Activated naive CD4-positive, alpha-beta T cell treated with anti-CD3 and anti-CD28 coated beads for 36 hours (primary cell): ENCODE results near the gene LCE3B. TPM values are rescaled to one million over a fixed set of nuclear protein-coding genes. Genes with fewer than 3 reads are reported as not detected.
"Not testable (repeated sequence)": the region's sequence is repeated elsewhere in the genome, so short reads cannot be mapped to it uniquely, and the experiment has no call there.

Experiments
- CTCF ChIA-PET: fragments of 350-600 bp; sonication (Branson Sonifier 250); formaldehyde crosslinking; loops from one replicate; lab custom pipeline; 2021; ENCODE audit warnings: antibody characterized with exemption; lab: Charles Lee
- DNase-seq: peaks from one replicate; pipeline ENCODE4 v3.0.0-alpha.2; 2020
- H3K27ac Mint-ChIP-seq: one replicate; pipeline ENCODE4 v1.8.0; 2021; ENCODE audit warnings: mild to moderate bottlenecking, mixed read lengths
- H3K27me3 Mint-ChIP-seq: one replicate; pipeline ENCODE4 v1.8.0; 2021; ENCODE audit warnings: low read depth, mixed read lengths
- H3K36me3 Mint-ChIP-seq: one replicate; pipeline ENCODE4 v1.8.0; 2021; ENCODE audit warnings: low read depth, mixed read lengths
- H3K4me1 Mint-ChIP-seq: one replicate; pipeline ENCODE4 v1.8.0; 2021; ENCODE audit warnings: low read depth, mixed read lengths
- H3K4me3 Mint-ChIP-seq: one replicate; pipeline ENCODE4 v1.8.0; 2021; ENCODE audit warnings: mild to moderate bottlenecking, moderate library complexity, mixed read lengths
- H3K9me3 Mint-ChIP-seq: one replicate; pipeline ENCODE4 v1.8.0; 2021; ENCODE audit warnings: mixed read lengths
- intact Hi-C: fragments of 100-400 bp; cut with micrococcal nuclease; formaldehyde crosslinking; loops from one replicate; pipeline ENCODE4 v1.15.1; 2023
- total RNA-seq, 2 experiments: library from RNA; stranded (reverse); gene quantifications; one replicate each; pipeline ENCODE4 v1.2.3, GENCODE V29; 2021

The LCE3B gene, protein sequence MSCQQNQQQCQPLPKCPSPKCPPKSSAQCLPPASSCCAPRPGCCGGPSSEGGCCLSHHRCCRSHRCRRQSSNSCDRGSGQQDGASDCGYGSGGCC
- not detected for total RNA-seq

DNA sequence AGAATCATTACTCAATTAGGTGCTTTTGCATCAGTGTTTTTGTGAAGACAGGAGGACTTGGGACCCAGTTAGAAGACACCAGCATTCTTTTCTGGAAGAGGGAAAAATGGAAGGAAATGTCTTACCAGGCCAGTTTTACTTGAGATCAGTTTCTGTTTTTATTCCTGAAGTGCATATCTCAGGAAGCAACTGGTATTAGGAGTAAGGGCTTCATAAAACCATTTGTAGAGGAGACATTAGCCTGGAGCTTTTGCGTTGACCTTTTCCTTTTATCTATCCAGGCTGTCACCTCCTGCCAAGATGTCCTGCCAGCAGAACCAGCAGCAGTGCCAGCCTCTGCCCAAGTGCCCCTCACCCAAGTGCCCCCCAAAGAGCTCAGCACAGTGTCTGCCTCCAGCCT is at the start of gene LCE3B:
LCE3B (plus strand) TSS at position 301 of the 400 bp plus-strand sequence; CDS start at position 301, 0 bp downstream.
- Mint-ChIP-seq H3K4me3 (no peak within 1 kb of the TSS), H3K27ac (no peak within 1 kb of the TSS), H3K4me1 (no peaks in the 10 kb centered on the region), H3K36me3 (no peaks in the 10 kb centered on the region), H3K27me3 (no peaks in the 10 kb centered on the region), H3K9me3 (peaks cover 3% of the 10 kb centered on the region)
- no peak for DNase-seq
- intact Hi-C loops = no loop called here
- CTCF ChIA-PET = no interaction called here

DNA sequence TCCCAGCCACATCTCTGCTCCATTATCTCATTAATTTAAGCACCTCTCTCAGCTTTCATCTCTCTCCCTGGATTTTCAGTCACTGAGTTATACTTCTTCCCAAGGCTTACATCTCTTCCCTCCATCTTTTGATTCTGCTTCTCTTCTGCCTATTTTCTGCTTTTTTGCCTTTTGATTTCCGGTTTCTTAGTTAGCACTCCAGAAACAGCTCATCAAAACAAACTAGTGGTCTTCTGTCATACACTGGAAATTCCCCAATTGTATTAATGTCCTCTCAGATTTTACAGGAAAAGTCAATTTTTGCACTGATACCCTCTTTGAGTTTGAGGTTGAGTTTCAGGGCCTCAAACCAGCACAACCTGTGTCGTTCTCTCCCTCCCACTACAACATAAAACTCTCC is 48.5 kb upstream of the LCE3B start:
- Mint-ChIP-seq H3K4me1 (no peaks in the 10 kb centered on the region), H3K4me3 (no peak overlapping the region), H3K27me3 (peaks cover 3% of the 10 kb centered on the region), H3K27ac (no peak overlapping the region), H3K36me3 (no peaks in the 10 kb centered on the region), H3K9me3 (peaks cover 6% of the 10 kb centered on the region)
- CTCF ChIA-PET = no interaction called here
- intact Hi-C loops = no loop called here
- DNase-seq = no peak

DNA sequence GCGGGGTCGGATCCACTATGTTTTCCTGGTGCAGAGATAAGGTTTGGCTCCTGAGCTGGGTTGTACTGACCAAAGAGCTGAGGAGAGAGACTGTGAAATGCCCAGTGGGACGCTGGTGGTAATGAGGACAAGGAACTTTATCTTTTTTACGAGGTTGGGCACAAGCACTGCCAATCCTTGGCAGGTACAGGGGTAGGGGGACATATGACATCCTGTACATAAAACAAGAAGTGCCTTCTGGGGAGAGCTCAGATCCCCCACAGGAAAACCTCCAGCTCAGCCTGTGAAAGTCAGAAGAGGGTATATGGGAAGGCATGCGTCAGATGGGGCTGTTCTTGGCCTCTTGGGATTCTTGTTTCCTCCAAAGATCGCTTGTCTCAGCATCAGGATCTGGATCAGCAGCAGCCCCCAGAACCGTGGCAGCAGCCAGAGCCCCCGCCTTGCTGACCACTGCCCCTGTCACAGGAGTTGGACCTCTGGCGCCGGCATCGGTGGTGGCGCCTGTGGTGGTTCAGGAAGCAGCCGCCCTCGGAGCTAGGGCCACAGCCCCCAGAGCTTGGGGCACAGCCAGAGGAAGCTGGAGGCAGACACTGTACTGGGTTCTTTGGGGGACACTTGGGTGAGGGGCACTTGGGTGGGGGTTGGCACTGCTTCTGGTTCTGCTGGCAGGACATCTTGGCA is 47.9 kb upstream of the LCE3B start:
- DNase-seq = no peak
- no peaks in the 10 kb centered on the region for H3K4me1 Mint-ChIP-seq
- no peaks in the 10 kb centered on the region for H3K36me3 Mint-ChIP-seq
- no peak overlapping the region for H3K4me3 Mint-ChIP-seq
- peaks cover 6% of the 10 kb centered on the region for H3K9me3 Mint-ChIP-seq
- no peak overlapping the region for H3K27ac Mint-ChIP-seq
- CTCF ChIA-PET = no interaction called here
- peaks cover 3% of the 10 kb centered on the region for H3K27me3 Mint-ChIP-seq
- intact Hi-C loops = no loop called here

DNA sequence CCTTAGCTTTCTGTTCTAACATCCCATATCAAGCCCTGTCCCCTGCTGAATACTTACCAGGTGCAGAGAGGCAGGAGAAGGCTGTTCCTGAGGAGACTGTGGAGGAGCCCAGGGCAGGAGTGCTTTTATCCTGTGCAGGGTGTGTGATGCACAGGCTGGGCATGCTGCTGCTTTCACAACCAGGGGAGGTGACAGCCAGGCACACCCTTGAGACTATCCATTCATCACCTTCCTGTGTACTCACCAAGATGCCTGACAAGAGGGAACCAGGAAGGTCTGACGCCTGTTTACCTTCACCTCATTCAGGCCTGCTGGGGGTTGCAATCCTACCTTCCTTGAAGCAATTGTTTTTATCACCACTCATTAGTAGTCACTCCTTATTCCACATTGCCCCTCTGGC is 46.9 kb upstream of the LCE3B start, which contains the start of gene LCE3E:
LCE3E (minus strand) TSS at position 100 of the 400 bp plus-strand sequence. CDS start 572 bp downstream, outside the sequence.
- peaks cover 8% of the 10 kb centered on the region for H3K27me3 Mint-ChIP-seq

DNA sequence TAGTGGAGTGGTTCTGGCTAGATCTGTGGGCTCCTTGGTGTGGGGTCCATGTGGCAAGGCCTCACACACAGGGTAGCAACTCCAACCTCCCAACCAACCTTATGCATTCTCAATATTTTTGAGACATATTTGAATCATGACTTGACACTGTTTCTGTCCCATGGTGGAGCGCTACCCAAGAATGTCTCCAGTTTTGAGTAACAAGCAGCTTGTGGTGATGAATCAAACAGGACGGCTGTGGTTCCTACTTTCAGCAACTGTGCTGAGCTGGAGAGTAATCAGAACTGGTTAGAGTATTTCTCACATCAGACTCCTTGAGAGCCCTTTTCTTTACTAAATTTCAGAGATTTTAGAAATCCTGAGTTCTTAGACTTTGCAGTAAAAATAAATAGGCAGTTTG is 36.4 kb upstream of the LCE3B start:
- Mint-ChIP-seq H3K4me1 (no peaks in the 10 kb centered on the region), H3K27me3 (peaks cover 21% of the 10 kb centered on the region), H3K4me3 (no peak overlapping the region), H3K27ac (no peak overlapping the region), H3K36me3 (no peaks in the 10 kb centered on the region), H3K9me3 (no peaks in the 10 kb centered on the region)
- intact Hi-C loops = no loop called here
- CTCF ChIA-PET = interaction anchor here (1.1 to 1.3 kb wide), 2 partner anchors 46 to 388 kb away, joined by 3 to 6 read pairs; partner anchors contain the start of gene LCE3A
- no peak for DNase-seq

More for the DNA sequence above, 46.9 kb upstream of the LCE3B start, which contains the start of gene LCE3E:
- Mint-ChIP-seq H3K4me3 (no peak within 1 kb of the TSS), H3K27ac (no peak within 1 kb of the TSS), H3K4me1 (no peaks in the 10 kb centered on the region), H3K36me3 (no peaks in the 10 kb centered on the region), H3K9me3 (peaks cover 6% of the 10 kb centered on the region)
- no peak for DNase-seq
- CTCF ChIA-PET = no interaction called here
- intact Hi-C loops = no loop called here

DNA sequence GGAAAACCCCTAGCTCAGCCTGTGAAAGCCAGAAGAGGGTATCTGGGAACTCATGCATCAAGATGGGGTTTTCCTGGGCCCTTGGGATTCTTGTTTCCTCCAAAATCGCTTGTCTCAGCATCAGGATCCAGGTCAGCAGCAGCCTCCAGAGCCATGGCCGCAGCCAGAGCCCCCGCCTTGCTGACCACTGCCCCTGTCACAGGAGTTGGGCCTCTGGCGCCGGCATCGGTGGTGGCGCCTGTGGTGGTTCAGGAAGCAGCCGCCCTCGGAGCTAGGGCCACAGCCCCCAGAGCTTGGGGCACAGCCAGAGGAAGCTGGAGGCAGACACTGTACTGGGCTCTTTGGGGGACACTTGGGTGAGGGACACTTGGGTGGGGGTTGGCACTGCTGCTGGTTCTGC is 34.1 kb upstream of the LCE3B start:
- DNase-seq, H3K4me1 Mint-ChIP-seq, H3K36me3 Mint-ChIP-seq, H3K9me3 Mint-ChIP-seq, H3K4me3 Mint-ChIP-seq, intact Hi-C loops, H3K27ac Mint-ChIP-seq: not testable (repeated sequence)
- peaks cover 14% of the 10 kb centered on the region for H3K27me3 Mint-ChIP-seq
- CTCF ChIA-PET = interaction anchor here (1.0 kb wide), 1 partner anchor 17 kb away, joined by 3 read pairs; no protein-coding TSS in a partner anchor

DNA sequence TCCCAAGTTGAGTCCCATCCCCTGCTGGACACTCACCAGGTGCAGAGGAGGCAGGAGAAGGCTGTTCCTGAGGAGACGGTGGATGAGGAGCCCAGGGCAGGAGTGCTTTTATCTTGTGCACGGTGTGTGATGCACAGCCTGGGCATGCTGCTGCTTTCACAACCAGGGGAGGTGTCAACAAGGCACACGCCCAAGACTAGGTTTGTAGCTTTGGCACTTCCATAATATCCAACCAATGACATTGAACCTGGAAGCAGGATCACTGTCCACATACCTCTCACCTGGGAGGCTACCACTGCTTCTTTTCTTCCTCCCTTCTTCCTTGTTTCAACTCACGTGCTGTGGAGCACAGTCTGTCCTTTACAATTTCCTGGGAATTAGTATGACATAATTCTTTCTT is 33.2 kb upstream of the LCE3B start, which contains the start of gene LCE3D:
LCE3D (minus strand) TSS at position 84 of the 400 bp plus-strand sequence. CDS start 580 bp downstream, outside the sequence.
- Mint-ChIP-seq H3K9me3 (no peaks in the 10 kb centered on the region), H3K4me3 (no peak within 1 kb of the TSS), H3K27ac (no peak within 1 kb of the TSS), H3K36me3 (no peaks in the 10 kb centered on the region), H3K27me3 (peaks cover 14% of the 10 kb centered on the region), H3K4me1 (no peaks in the 10 kb centered on the region)
- CTCF ChIA-PET = no interaction called here
- intact Hi-C loops = no loop called here
- no peak for DNase-seq

DNA sequence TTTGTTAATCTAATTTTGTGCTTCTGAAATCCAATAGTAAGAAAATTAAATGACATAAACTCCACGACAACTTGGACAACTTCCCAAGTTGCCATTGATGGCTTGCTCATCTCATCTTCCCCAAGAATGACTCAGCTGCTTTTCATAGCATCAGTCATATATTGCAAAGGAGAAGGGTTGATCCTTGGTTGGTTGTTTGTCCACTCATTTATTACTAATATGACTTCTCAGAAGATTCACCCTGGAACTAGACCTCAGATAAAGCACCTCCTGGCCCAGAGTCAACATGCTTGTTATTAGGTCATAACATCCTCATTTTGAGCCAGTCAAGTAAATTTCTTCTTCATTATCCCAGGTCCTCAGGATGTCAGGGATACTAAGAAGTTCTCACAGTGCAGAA is 31.0 kb upstream of the LCE3B start:
- intact Hi-C loops = no loop called here
- Mint-ChIP-seq H3K4me3 (no peak overlapping the region), H3K4me1 (no peaks in the 10 kb centered on the region), H3K27ac (no peak overlapping the region), H3K9me3 (no peaks in the 10 kb centered on the region), H3K36me3 (no peaks in the 10 kb centered on the region), H3K27me3 (peaks cover 10% of the 10 kb centered on the region)
- no peak for DNase-seq
- CTCF ChIA-PET = interaction anchor here (0.7 kb wide), 1 partner anchor 1228 kb away, joined by 3 read pairs; no protein-coding TSS in a partner anchor

DNA sequence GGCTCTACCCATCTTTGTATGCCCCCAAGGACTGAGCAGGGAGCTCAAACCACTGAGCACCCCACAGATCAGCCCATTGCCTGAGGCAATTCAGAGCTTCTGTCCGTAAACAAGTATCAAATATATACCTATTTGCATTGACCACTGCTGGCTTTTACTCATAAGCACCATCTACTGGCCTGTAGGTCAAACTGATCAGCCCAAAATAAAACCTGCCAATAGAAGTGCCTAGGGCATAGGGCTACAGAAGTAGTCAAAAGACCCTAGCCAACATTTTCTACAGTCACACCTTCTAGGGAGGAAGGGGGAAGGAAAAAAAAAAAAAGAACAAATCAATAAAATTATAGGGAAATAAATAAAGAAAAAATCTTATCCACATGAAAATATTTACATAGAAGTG is 28.0 kb upstream of the LCE3B start:
- Mint-ChIP-seq H3K4me1 (no peaks in the 10 kb centered on the region), H3K27me3 (peaks cover 3% of the 10 kb centered on the region), H3K27ac (no peak overlapping the region), H3K4me3 (no peak overlapping the region), H3K36me3 (no peaks in the 10 kb centered on the region), H3K9me3 (no peaks in the 10 kb centered on the region)
- CTCF ChIA-PET = no interaction called here
- no peak for DNase-seq
- intact Hi-C loops = no loop called here

DNA sequence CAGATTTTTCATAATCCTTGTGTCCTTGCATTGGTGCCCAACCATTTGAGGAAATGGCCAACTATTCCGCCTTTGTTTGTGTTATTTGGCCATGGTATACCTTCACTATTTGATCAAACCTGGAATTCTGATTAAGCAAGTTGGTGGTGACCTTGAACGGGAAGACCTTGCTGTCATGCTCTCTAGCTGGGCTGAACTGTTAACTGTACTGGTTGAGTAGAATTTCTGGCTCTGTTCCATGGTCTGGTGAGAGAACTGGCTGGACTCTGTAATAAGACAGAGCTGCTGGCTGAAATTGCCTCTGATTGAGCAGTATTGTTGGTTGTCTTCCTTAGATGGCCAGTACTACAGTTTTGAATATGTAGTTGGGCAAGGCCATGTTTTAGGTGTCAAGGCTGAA is 16.6 kb upstream of the LCE3B start:
- no peaks in the 10 kb centered on the region for H3K9me3 Mint-ChIP-seq
- no peak for DNase-seq
- H3K4me3 Mint-ChIP-seq = no peak overlapping the region
- intact Hi-C loops = no loop called here
- H3K4me1 Mint-ChIP-seq = no peaks in the 10 kb centered on the region
- no peak overlapping the region for H3K27ac Mint-ChIP-seq
- no peaks in the 10 kb centered on the region for H3K36me3 Mint-ChIP-seq
- no peaks in the 10 kb centered on the region for H3K27me3 Mint-ChIP-seq
- CTCF ChIA-PET = no interaction called here

DNA sequence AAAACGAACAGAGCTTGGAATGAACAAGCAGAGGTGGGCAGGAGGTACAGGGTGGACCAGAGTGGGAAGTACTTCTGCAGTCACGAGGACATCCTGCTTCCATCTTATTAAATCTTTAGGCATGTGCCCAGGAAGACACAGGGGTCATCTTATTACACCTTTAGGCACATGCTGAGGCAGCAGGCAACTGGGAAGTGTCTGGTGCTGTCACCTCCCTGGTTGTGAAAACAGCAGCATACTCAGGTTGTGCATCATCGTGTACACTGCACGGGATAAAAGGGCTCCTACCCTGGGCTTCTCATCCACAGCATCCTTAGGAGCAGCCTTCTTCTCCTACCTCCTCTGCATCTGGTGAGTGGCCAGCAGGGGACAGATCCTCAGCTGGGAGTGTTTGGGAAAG is 13.7 kb upstream of the LCE3B start, which contains the start of gene LCE3C:
LCE3C (plus strand) TSS at position 301 of the 400 bp plus-strand sequence. CDS start 498 bp downstream, outside the sequence.
- Mint-ChIP-seq H3K36me3 (no peaks in the 10 kb centered on the region), H3K4me3 (no peak within 1 kb of the TSS), H3K27me3 (no peaks in the 10 kb centered on the region), H3K9me3 (no peaks in the 10 kb centered on the region), H3K27ac (no peak within 1 kb of the TSS), H3K4me1 (no peaks in the 10 kb centered on the region)
- intact Hi-C loops = no loop called here
- no peak for DNase-seq
- CTCF ChIA-PET = no interaction called here

DNA sequence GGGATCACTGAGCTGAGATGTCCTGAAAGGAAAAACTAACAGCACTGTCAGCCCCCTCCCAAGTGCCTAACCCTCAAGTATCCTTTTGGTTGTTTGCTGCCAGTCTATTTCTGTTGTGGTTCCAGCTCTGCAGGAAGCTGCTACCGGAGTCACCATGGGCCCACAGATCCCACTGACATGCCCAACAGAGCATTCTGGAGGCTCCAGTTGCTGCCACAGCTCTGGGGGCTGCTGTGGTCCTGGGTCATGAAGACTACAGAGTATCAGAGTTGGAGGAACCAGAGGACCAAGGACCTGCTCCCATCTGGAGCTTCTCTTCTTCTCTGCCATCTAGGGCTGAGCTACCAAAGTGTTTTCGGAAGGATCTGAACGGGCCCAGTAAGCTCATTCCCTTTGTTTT is 8.4 kb downstream of the LCE3B start:
- CTCF ChIA-PET = interaction anchor here (0.6 to 1.5 kb wide), 3 partner anchors 10 to 44 kb away, joined by 3 to 6 read pairs (median 3); no protein-coding TSS in a partner anchor
- no peak for DNase-seq
- H3K36me3 Mint-ChIP-seq = no peaks in the 10 kb centered on the region
- intact Hi-C loops = loop anchor here (10.0 kb wide), 1 partner anchor 137 kb away; no protein-coding TSS in a partner anchor
- H3K4me3 Mint-ChIP-seq = no peak overlapping the region
- peaks cover 17% of the 10 kb centered on the region for H3K27me3 Mint-ChIP-seq
- peaks cover 8% of the 10 kb centered on the region for H3K9me3 Mint-ChIP-seq
- peaks cover 1% of the 10 kb centered on the region for H3K4me1 Mint-ChIP-seq
- H3K27ac Mint-ChIP-seq = no peak overlapping the region
